Breast epithelium (tissue), 3 donors: ENCODE data around the gene ZBTB43.

Experiments used
- CTCF ChIP-seq, 3 donors: fragments of 450-650 bp; IDR thresholded peaks; one replicate each; pipeline ENCODE4 v1.5.1; 2016 to 2017; ENCODE audit warnings: antibody characterized with exemption in 3 of 3, mild to moderate bottlenecking in 3 of 3, moderate library complexity in 3 of 3
- POLR2AphosphoS5 ChIP-seq, 3 donors: sonication (generic); formaldehyde crosslinking; IDR thresholded peaks; one replicate each; pipeline ENCODE4 v1.6.1; 2017; ENCODE audit warnings: antibody characterized with exemption in 3 of 3

DNA sequence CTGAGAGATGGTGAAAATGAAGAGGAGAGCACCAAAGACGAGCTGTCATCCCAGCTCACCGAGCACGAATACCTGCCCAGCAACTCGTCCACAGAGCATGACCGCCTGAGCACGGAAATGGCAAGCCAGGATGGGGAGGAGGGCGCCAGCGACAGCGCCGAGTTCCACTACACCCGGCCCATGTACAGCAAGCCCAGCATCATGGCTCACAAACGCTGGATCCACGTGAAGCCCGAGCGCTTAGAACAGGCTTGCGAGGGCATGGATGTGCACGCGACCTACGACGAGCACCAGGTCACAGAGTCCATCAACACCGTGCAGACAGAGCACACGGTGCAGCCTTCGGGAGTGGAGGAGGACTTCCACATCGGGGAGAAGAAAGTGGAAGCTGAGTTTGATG lies 28.2 kb downstream of the ZBTB43 start:
- no peak for TF ChIP-seq CTCF (IDR thresholded peaks at IDR 0.05)
- no peak for TF ChIP-seq POLR2AphosphoS5 (IDR thresholded peaks at IDR 0.05)
